HTR-8/SVneo (cell line): ENCODE data around the gene LCP2.

Experiments used
- DNase-seq: peaks from one replicate; pipeline ENCODE4 v3.0.0; 2011; ENCODE audit warnings: low spot score, mixed read lengths; ENCODE audit not compliant: insufficient read length
- FAIRE-seq: peaks from 2 replicates; lab custom pipeline; 2011; peaks lifted over from hg19 to GRCh38; lab: Jason Lieb, UNC

Gene LCP2

GRCh38 chr5:170317499-170317898, 19.9 kb upstream of the LCP2 start:
- FAIRE-seq: no peak
- no peak for DNase-seq

DNA sequence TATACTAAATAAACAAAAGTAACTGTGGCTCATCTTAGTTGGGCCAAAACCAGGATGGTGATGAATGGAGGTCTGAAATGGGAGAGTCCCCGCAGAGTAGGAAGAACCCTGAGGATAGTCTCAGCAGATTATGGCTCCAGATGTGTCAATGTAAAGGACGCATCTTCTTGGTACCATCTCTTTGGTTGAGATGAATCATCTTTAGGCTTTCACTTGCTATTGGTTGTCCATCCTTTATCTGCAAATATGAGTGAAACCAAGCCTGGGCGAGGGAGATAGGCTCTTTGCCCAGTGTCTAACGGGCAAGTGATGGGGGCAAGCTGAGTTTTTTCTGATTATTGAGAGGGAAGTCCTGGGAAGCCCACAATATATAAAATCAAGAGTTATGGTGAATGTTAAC, 19.4 kb upstream of the LCP2 start:
- DNase-seq (no peak), FAIRE-seq (no peak)

DNA sequence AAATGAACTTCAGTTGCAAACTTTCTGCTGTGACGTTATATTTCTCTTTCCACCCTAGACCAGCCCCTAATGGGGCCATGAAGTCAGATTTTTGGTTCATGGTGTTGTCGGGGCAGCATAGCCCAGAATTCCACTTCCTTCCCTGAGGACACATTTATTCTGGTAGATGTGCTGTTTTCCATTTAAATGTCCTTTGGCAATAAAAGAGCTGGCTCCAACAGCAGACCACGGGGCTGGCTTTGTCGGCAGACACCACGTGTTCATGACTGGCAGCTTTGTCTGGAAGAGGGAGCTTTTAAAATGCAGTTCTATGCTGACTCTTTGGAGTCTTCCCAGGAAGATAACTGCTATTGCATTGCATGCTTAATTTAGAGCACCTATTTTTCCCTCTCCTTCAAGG, 17.6 kb upstream of the LCP2 start:
- DNase-seq (no peak), FAIRE-seq (no peak)

GRCh38 chr5:170314541-170315095, 17.0 kb upstream of the LCP2 start:
- DNase-seq (no peak), FAIRE-seq (no peak)

DNA sequence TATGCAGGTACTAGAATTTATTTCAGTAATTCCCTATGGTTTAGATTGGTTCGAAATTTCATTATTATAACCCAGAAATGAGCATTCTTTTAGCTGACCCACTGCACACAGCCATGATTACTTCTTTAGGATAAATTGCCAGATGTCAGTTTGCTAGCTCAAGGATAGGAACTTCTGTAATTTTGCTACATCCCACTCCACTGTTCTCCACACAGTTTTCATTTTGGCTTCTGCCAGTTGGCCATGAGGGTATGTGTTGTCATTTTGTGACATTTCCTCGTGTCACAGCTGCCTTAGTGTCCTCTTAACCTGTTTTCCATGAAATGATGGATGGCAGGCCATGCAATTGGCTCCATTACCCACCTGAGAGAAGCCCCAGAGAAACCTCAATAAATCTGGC, 16.2 kb upstream of the LCP2 start:
- FAIRE-seq: no peak
- DNase-seq: no peak

GRCh38 chr5:170313344-170313743, 15.8 kb upstream of the LCP2 start:
- FAIRE-seq (no peak), DNase-seq (no peak)

GRCh38 chr5:170312666-170313065, 15.1 kb upstream of the LCP2 start:
- FAIRE-seq: no peak
- DNase-seq: no peak

- no peak for FAIRE-seq
- no peak for DNase-seq
Observed at GRCh38 chr5:170312301-170312595, 14.7 kb upstream of the LCP2 start.

DNA sequence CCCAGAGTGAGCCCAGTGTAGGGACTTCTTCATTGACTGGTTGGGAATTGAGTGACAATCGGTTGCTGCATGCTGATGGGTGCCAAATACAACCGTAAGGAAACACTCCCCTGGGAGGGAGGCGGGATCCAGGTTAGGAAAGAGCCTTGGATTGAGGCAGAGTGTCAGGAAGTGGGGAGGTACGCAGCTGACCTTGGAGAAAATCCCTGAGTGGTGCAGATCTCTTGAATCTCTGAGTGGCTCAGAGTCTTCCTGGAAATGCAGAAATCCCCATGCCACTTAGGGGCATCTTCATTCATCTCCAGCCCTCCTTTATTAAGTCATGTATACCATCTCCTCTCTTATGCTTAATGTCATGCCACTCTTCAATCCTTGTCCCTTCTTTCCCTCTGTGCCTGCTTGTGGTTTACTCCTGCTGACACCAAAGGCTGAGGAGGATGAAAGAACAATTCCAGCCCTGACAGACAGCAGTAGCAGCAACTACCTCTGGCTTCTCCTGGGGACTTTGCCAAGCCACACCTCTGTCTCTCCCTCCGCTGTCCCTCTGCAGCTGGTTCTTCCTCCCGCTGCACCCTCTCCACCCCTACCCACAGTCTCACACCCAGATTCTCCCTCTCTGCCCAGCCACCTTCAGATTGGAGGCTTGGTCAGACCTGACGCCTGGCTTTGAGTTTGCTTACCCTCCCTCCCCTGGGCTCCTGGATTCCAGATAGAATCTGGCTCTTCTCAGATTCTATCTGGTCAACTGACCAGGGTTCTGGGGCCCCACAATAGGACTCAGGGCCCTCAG, 14.1 kb upstream of the LCP2 start:
- FAIRE-seq (no peak), DNase-seq (no peak)

GRCh38 chr5:170310256-170310926, 12.8 kb upstream of the LCP2 start:
- DNase-seq: no peak
- no peak for FAIRE-seq

GRCh38 chr5:170308686-170309085, 11.1 kb upstream of the LCP2 start:
- no peak for FAIRE-seq
- no peak for DNase-seq

- DNase-seq: no peak
- no peak for FAIRE-seq
Observed at GRCh38 chr5:170307575-170308465, 10.2 kb upstream of the LCP2 start.

DNA sequence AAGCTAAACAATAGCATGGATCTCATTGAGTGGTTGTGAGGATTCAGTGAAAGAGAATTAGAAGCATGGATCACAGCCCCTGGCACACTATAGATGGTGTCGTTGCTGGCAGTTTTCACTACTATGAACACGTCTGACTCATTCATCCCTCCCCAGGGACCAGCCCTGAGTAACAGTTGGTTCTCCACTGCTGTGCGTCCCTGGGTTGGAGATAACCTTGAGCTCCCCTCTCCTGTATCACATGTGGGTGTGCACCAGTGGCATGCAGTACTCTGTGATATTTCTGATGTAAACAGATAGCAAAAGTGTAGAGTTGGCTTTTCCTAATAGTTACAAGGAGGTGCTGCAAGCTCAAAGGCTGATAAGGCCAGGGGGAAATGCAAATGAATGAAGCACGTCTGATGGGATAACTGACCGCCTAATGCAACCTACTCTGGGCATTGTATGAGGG, 8.8 kb upstream of the LCP2 start:
- FAIRE-seq (no peak), DNase-seq (no peak)

GRCh38 chr5:170305646-170306025, 8.1 kb upstream of the LCP2 start:
- DNase-seq (no peak), FAIRE-seq (no peak)

DNA sequence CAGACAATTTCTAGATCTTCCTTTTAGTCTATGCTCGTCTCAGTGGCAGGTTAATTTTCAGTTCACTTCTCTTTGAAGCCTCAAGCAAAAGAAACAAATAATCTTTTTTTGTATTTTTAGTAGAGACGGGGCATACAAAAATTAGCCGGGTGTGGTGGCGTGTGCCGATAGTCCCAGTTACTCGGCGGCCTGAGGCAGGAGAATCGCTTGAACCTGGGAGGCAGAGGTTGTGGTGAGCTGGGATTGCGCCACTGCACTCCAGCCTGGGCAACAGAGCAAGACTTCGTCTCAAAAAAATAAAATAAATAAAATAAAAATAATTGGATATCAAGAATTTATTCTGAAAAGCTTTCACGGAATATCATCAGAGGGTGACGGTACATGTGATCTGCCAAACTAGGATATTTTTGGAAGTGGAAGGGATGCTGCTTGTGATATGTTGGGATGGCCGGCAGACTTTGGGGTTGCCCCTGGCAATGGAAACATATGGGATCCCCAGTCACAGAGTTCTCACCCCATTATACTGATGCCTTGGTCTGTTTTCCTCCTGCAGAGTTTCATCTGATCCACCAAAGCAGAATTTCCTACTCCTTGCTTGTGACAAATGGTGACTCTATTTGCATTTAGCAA, 7.6 kb upstream of the LCP2 start:
- FAIRE-seq: no peak
- no peak for DNase-seq

GRCh38 chr5:170303549-170303948, 6.0 kb upstream of the LCP2 start:
- FAIRE-seq (no peak), DNase-seq (no peak)

GRCh38 chr5:170302653-170303501, 5.3 kb upstream of the LCP2 start:
- FAIRE-seq: no peak
- no peak for DNase-seq

- FAIRE-seq (no peak), DNase-seq (no peak)
Observed at GRCh38 chr5:170301981-170302652, 4.5 kb upstream of the LCP2 start.

GRCh38 chr5:170301149-170301548, 3.6 kb upstream of the LCP2 start:
- FAIRE-seq (no peak), DNase-seq (no peak)
